Activated CD8-positive, alpha-beta memory T cell treated with anti-CD3 and anti-CD28 coated beads for 36 hours (primary cell): ENCODE data around the gene LSG1. TPM values are rescaled to one million over a fixed set of nuclear protein-coding genes. Genes with fewer than 3 reads are reported as not detected.

Experiments
- CTCF ChIA-PET: fragments of 350-600 bp; sonication (Branson Sonifier 250); formaldehyde crosslinking; loops from one replicate; lab custom pipeline; 2021; ENCODE audit warnings: antibody characterized with exemption; lab: Charles Lee
- POLR2A ChIA-PET: fragments of 350-600 bp; sonication (Branson Sonifier 250); formaldehyde crosslinking; loops from one replicate; lab custom pipeline; 2021; ENCODE audit warnings: antibody characterized with exemption; lab: Charles Lee
- total RNA-seq, 2 experiments: library from RNA; stranded (reverse); gene quantifications; one replicate each; pipeline ENCODE4 v1.2.3, GENCODE V29; 2021

Gene LSG1
- total RNA-seq, 2 experiments from 2014 or later: 56.2 to 61.1 TPM

- POLR2A ChIA-PET: interaction anchor here (2.5 kb wide), 1 partner anchor 13 kb away, joined by 18 read pairs; no protein-coding TSS in a partner anchor
- CTCF ChIA-PET: interaction anchor here (0.9 to 5.7 kb wide), 4 partner anchors 9 to 597 kb away, joined by 3 to 48 read pairs (median 20); partner anchors contain the start of genes FAM43A and XXYLT1
These were observed 1.8 kb upstream of the LSG1 start for GRCh38 chr3:194673761-194674160.

- ChIA-PET CTCF (interaction anchor here (1.3 to 5.7 kb wide), 7 partner anchors 10 to 597 kb away, joined by 4 to 48 read pairs (median 8); partner anchors contain the start of gene FAM43A), POLR2A (interaction anchor here (1.0 to 1.4 kb wide), 4 partner anchors 9 to 586 kb away, joined by 3 to 16 read pairs (median 4); partner anchors contain the start of genes FAM43A and TMEM44)
These were observed 885 bp upstream of the LSG1 start for GRCh38 chr3:194672876-194673275.

- CTCF ChIA-PET: interaction anchor here (0.9 to 5.7 kb wide), 9 partner anchors 10 to 600 kb away, joined by 4 to 48 read pairs (median 6); partner anchors contain the start of genes FAM43A and XXYLT1
These were observed 486 bp downstream of the LSG1 start for GRCh38 chr3:194671511-194671899.

GRCh38 chr3:194667363-194667762 is 4.6 kb downstream of the LSG1 start:
- ChIA-PET CTCF (no interaction called here), POLR2A (no interaction called here)

More at GRCh38 chr3:194671511-194671899, 486 bp downstream of the LSG1 start:
- POLR2A ChIA-PET: interaction anchor here (1.1 to 1.4 kb wide), 2 partner anchors 12 to 38 kb away, joined by 3 to 4 read pairs; partner anchors contain the start of gene TMEM44

GRCh38 chr3:194664857-194665256 is 7.1 kb downstream of the LSG1 start:
- POLR2A ChIA-PET: interaction anchor here (0.7 kb wide), 1 partner anchor 605 kb away, joined by 3 read pairs; no protein-coding TSS in a partner anchor

GRCh38 chr3:194661946-194662345 is 10.0 kb downstream of the LSG1 start:
- ChIA-PET POLR2A (no interaction called here), CTCF (interaction anchor here (3.1 kb wide), 1 partner anchor 10 kb away, joined by 16 read pairs; the partner anchor contains the start of gene LSG1)

More at GRCh38 chr3:194664857-194665256, 7.1 kb downstream of the LSG1 start:
- CTCF ChIA-PET: no interaction called here

- CTCF ChIA-PET: interaction anchor here (3.1 kb wide), 1 partner anchor 10 kb away, joined by 16 read pairs; the partner anchor contains the start of gene LSG1
- POLR2A ChIA-PET: no interaction called here
These were observed 10.6 kb downstream of the LSG1 start for GRCh38 chr3:194661374-194661773.

- CTCF ChIA-PET: interaction anchor here (0.7 kb wide), 1 partner anchor 34 kb away, joined by 3 read pairs; no protein-coding TSS in a partner anchor
- POLR2A ChIA-PET: interaction anchor here (0.6 kb wide), 1 partner anchor 1145 kb away, joined by 3 read pairs; no protein-coding TSS in a partner anchor
These were observed 12.2 kb downstream of the LSG1 start for GRCh38 chr3:194659778-194660177.

- ChIA-PET CTCF (interaction anchor here (0.9 kb wide), 1 partner anchor 24 kb away, joined by 3 read pairs; no protein-coding TSS in a partner anchor), POLR2A (no interaction called here)
These were observed 13.3 kb downstream of the LSG1 start for GRCh38 chr3:194658477-194659242.

- ChIA-PET POLR2A (no interaction called here), CTCF (no interaction called here)
These were observed 14.6 kb downstream of the LSG1 start for GRCh38 chr3:194657439-194657838.

GRCh38 chr3:194654443-194654842 is 17.5 kb downstream of the LSG1 start:
- ChIA-PET CTCF (no interaction called here), POLR2A (no interaction called here)

- ChIA-PET POLR2A (no interaction called here), CTCF (interaction anchor here (0.7 kb wide), 1 partner anchor 282 kb away, joined by 3 read pairs; no protein-coding TSS in a partner anchor)
These were observed 24.2 kb downstream of the LSG1 start for GRCh38 chr3:194647747-194648146.

GRCh38 chr3:194642769-194643168 is 29.2 kb downstream of the LSG1 start:
- POLR2A ChIA-PET: no interaction called here
- CTCF ChIA-PET: interaction anchor here (0.6 kb wide), 1 partner anchor 23 kb away, joined by 3 read pairs; no protein-coding TSS in a partner anchor

- ChIA-PET POLR2A (no interaction called here), CTCF (no interaction called here)
These were observed 31.2 kb downstream of the LSG1 start for GRCh38 chr3:194640829-194641228.

- ChIA-PET POLR2A (no interaction called here), CTCF (interaction anchor here (0.5 to 0.7 kb wide), 2 partner anchors 487 to 675 kb away, joined by 3 to 4 read pairs; no protein-coding TSS in a partner anchor)
These were observed 32.9 kb downstream of the LSG1 start for GRCh38 chr3:194638991-194639605.

- CTCF ChIA-PET: interaction anchor here (0.6 to 0.7 kb wide), 3 partner anchors 70 to 674 kb away, joined by 3 to 4 read pairs (median 3); no protein-coding TSS in a partner anchor
These were observed 34.2 kb downstream of the LSG1 start for GRCh38 chr3:194637541-194638400.

GRCh38 chr3:194637066-194637465 is 34.9 kb downstream of the LSG1 start:
- ChIA-PET POLR2A (no interaction called here), CTCF (no interaction called here)

More at GRCh38 chr3:194637541-194638400, 34.2 kb downstream of the LSG1 start:
- POLR2A ChIA-PET: no interaction called here
